Measurements from ENCODE around the gene NDEL1. TPM values are rescaled to one million over a fixed set of nuclear protein-coding genes. Genes with fewer than 3 reads are reported as not detected.

The NDEL1 gene
- total RNA-seq, 5 donors from 2014 or later (not counting 1 experiment from before 2014, with no cell fraction given): 83.4 to 241 (median 99.0) TPM

- Mint-ChIP-seq H3K4me1 (no peaks in the 10 kb centered on the region), H3K9me3 (no peaks in the 10 kb centered on the region), H3K27me3 (peaks cover 20 to 38% of the 10 kb centered on the region in 2 donors), H3K36me3 (no peaks in the 10 kb centered on the region), H3K4me3 (no peak overlapping the region), H3K27ac (no peak overlapping the region)
- H3K9me3 ChIP-seq: no peaks in the 10 kb centered on the region
- H3K27me3 ChIP-seq (replicated peaks in 1 of 2; ENCODE audit: control insufficient read depth in 2 of 2, extremely low read depth in 1 of 2, insufficient read depth in 2 of 2, low read length in 1 of 2): peaks cover 0 to 49% of the 10 kb centered on the region in 2 experiments
- ChIA-PET POLR2A (interaction anchor here in 1 of 2 donors (0.6 kb wide), 1 partner anchor 18 kb away, joined by 4 read pairs; no protein-coding TSS in a partner anchor), CTCF (no interaction called here)
- DNase-seq (no peak), ATAC-seq (replicated peaks in 1 of 4) (no peak)
- 80% methylated on average over 6 of the region's 11 CpGs for WGBS (ENCODE audit: insufficient coverage)
- H3K36me3 ChIP-seq (ENCODE audit: control insufficient read depth in 2 of 2, extremely low read depth in 1 of 2, insufficient read depth in 1 of 2, low read length in 1 of 2): no peaks in the 10 kb centered on the region
- no peak overlapping the region for H3K4me3 ChIP-seq (ENCODE audit: control insufficient read depth in 1 of 2, extremely low read depth in 1 of 2, low read length in 1 of 2)
- H3K4me1 ChIP-seq (ENCODE audit: control insufficient read depth in 1 of 2, extremely low read depth in 1 of 2, insufficient read depth in 2 of 2, low read length in 2 of 2): no peaks in the 10 kb centered on the region
- no peak overlapping the region for H3K27ac ChIP-seq (ENCODE audit: low read length)
Measured at GRCh38 chr17:8402921-8403536, 32.7 kb upstream of the NDEL1 start.

- DNase-seq: no peak
- Histone ChIP-seq H3K4me1 (ENCODE audit: control insufficient read depth in 1 of 2, extremely low read depth in 1 of 2, insufficient read depth in 2 of 2, low read length in 2 of 2) (peaks cover 0 to 4% of the 10 kb centered on the region in 2 experiments), H3K36me3 (ENCODE audit: control insufficient read depth in 2 of 2, extremely low read depth in 1 of 2, insufficient read depth in 1 of 2, low read length in 1 of 2) (no peaks in the 10 kb centered on the region), H3K27ac (ENCODE audit: low read length) (no peak overlapping the region), H3K27me3 (replicated peaks in 1 of 2; ENCODE audit: control insufficient read depth in 2 of 2, extremely low read depth in 1 of 2, insufficient read depth in 2 of 2, low read length in 1 of 2) (peaks cover 0 to 38% of the 10 kb centered on the region in 2 experiments), H3K9me3 (no peaks in the 10 kb centered on the region), H3K4me3 (ENCODE audit: control insufficient read depth in 1 of 2, extremely low read depth in 1 of 2, low read length in 1 of 2) (no peak overlapping the region)
- H3K36me3 Mint-ChIP-seq: no peaks in the 10 kb centered on the region
- peaks cover 5 to 7% (median 5%) of the 10 kb centered on the region in 3 donors for H3K4me1 Mint-ChIP-seq
- WGBS (ENCODE audit: insufficient coverage): 85% methylated on average over 9 of the region's 11 CpGs
- no peaks in the 10 kb centered on the region for H3K9me3 Mint-ChIP-seq
- POLR2A ChIA-PET: no interaction called here
- H3K4me3 Mint-ChIP-seq: no peak overlapping the region
- peaks cover 25 to 36% of the 10 kb centered on the region in 2 donors for H3K27me3 Mint-ChIP-seq
- no peak for ATAC-seq (replicated peaks in 1 of 4)
- CTCF ChIA-PET: interaction anchor here (0.5 to 0.7 kb wide), 2 partner anchors 381 to 1191 kb away, joined by 4 to 5 read pairs; no protein-coding TSS in a partner anchor
- no peak overlapping the region for H3K27ac Mint-ChIP-seq
Measured at GRCh38 chr17:8405499-8406016, 30.1 kb upstream of the NDEL1 start.

GRCh38 chr17:8406174-8406573 lies 29.5 kb upstream of the NDEL1 start:
- H3K4me3 ChIP-seq (ENCODE audit: control insufficient read depth in 1 of 2, extremely low read depth in 1 of 2, low read length in 1 of 2): no peak overlapping the region
- Mint-ChIP-seq H3K27me3 (peaks cover 20 to 30% of the 10 kb centered on the region in 2 donors), H3K27ac (no peak overlapping the region), H3K4me3 (no peak overlapping the region), H3K36me3 (no peaks in the 10 kb centered on the region), H3K4me1 (peaks cover 5 to 7% (median 6%) of the 10 kb centered on the region in 3 donors), H3K9me3 (no peaks in the 10 kb centered on the region)
- H3K9me3 ChIP-seq: no peaks in the 10 kb centered on the region
- H3K27ac ChIP-seq (ENCODE audit: low read length): no peak overlapping the region
- POLR2A ChIA-PET: no interaction called here
- ATAC-seq (replicated peaks in 1 of 4) (no peak), DNase-seq (no peak)
- CTCF ChIA-PET: interaction anchor here (0.5 to 0.7 kb wide), 2 partner anchors 381 to 1192 kb away, joined by 4 to 5 read pairs; no protein-coding TSS in a partner anchor
- H3K27me3 ChIP-seq (replicated peaks in 1 of 2; ENCODE audit: control insufficient read depth in 2 of 2, extremely low read depth in 1 of 2, insufficient read depth in 2 of 2, low read length in 1 of 2): peaks cover 0 to 38% of the 10 kb centered on the region in 2 experiments
- 56% methylated on average over 2 of the region's 2 CpGs for WGBS (ENCODE audit: insufficient coverage)
- no peaks in the 10 kb centered on the region for H3K36me3 ChIP-seq (ENCODE audit: control insufficient read depth in 2 of 2, extremely low read depth in 1 of 2, insufficient read depth in 1 of 2, low read length in 1 of 2)
- H3K4me1 ChIP-seq (ENCODE audit: control insufficient read depth in 1 of 2, extremely low read depth in 1 of 2, insufficient read depth in 2 of 2, low read length in 2 of 2): peaks cover 0 to 4% of the 10 kb centered on the region in 2 experiments

- no peak overlapping the region for H3K27ac ChIP-seq (ENCODE audit: low read length)
- peaks cover 0 to 9% of the 10 kb centered on the region in 2 experiments for H3K4me1 ChIP-seq (ENCODE audit: control insufficient read depth in 1 of 2, extremely low read depth in 1 of 2, insufficient read depth in 2 of 2, low read length in 2 of 2)
- no peaks in the 10 kb centered on the region for H3K36me3 ChIP-seq (ENCODE audit: control insufficient read depth in 2 of 2, extremely low read depth in 1 of 2, insufficient read depth in 1 of 2, low read length in 1 of 2)
- no peak for DNase-seq
- peaks cover 5 to 13% of the 10 kb centered on the region in 2 donors for H3K27me3 Mint-ChIP-seq
- no peaks in the 10 kb centered on the region for H3K9me3 Mint-ChIP-seq
- H3K27ac Mint-ChIP-seq: no peak overlapping the region
- ATAC-seq (replicated peaks in 1 of 4): no peak
- no peaks in the 10 kb centered on the region for H3K9me3 ChIP-seq
- H3K4me3 Mint-ChIP-seq: no peak overlapping the region
- 48% methylated on average over 11 of the region's 14 CpGs for WGBS (ENCODE audit: insufficient coverage)
- no peak overlapping the region for H3K4me3 ChIP-seq (ENCODE audit: control insufficient read depth in 1 of 2, extremely low read depth in 1 of 2, low read length in 1 of 2)
- ChIA-PET POLR2A (interaction anchor here in 1 of 2 donors (0.7 kb wide), 1 partner anchor 796 kb away, joined by 3 read pairs; no protein-coding TSS in a partner anchor), CTCF (interaction anchor here (0.5 to 1.9 kb wide), 3 partner anchors 22 to 338 kb away, joined by 3 to 6 read pairs (median 3); no protein-coding TSS in a partner anchor)
- no peaks in the 10 kb centered on the region for H3K36me3 Mint-ChIP-seq
- H3K4me1 Mint-ChIP-seq: peaks cover 7 to 13% (median 12%) of the 10 kb centered on the region in 3 donors
- H3K27me3 ChIP-seq (replicated peaks in 1 of 2; ENCODE audit: control insufficient read depth in 2 of 2, extremely low read depth in 1 of 2, insufficient read depth in 2 of 2, low read length in 1 of 2): peaks cover 0 to 32% of the 10 kb centered on the region in 2 experiments
Measured at GRCh38 chr17:8408371-8408770, 27.3 kb upstream of the NDEL1 start.

GRCh38 chr17:8409966-8410882 lies 25.5 kb upstream of the NDEL1 start:
- Histone ChIP-seq H3K9me3 (no peaks in the 10 kb centered on the region), H3K27me3 (replicated peaks in 1 of 2; ENCODE audit: control insufficient read depth in 2 of 2, extremely low read depth in 1 of 2, insufficient read depth in 2 of 2, low read length in 1 of 2) (peaks cover 0 to 32% of the 10 kb centered on the region in 2 experiments), H3K36me3 (ENCODE audit: control insufficient read depth in 2 of 2, extremely low read depth in 1 of 2, insufficient read depth in 1 of 2, low read length in 1 of 2) (no peaks in the 10 kb centered on the region), H3K4me1 (ENCODE audit: control insufficient read depth in 1 of 2, extremely low read depth in 1 of 2, insufficient read depth in 2 of 2, low read length in 2 of 2) (peaks cover 0 to 11% of the 10 kb centered on the region in 2 experiments), H3K4me3 (ENCODE audit: control insufficient read depth in 1 of 2, extremely low read depth in 1 of 2, low read length in 1 of 2) (no peak overlapping the region), H3K27ac (ENCODE audit: low read length) (no peak overlapping the region)
- ChIA-PET POLR2A (no interaction called here), CTCF (interaction anchor here (0.6 to 1.5 kb wide), 14 partner anchors 10 to 616 kb away, joined by 3 to 14 read pairs (median 4); partner anchors contain the start of gene NDEL1 (in 1 of the 2))
- 19% methylated on average over 15 of the region's 19 CpGs for WGBS (ENCODE audit: insufficient coverage)
- Mint-ChIP-seq H3K27me3 (peaks cover 5 to 10% of the 10 kb centered on the region in 2 donors), H3K27ac (no peak overlapping the region), H3K4me1 (peaks cover 7 to 16% (median 16%) of the 10 kb centered on the region in 3 donors), H3K9me3 (no peaks in the 10 kb centered on the region), H3K4me3 (no peak overlapping the region), H3K36me3 (no peaks in the 10 kb centered on the region)
- peak; percentile 18 to 90 (median 69) for DNase-seq
- ATAC-seq (replicated peaks in 1 of 4): peak; percentile 78 to 88 (median 80)

- H3K9me3 Mint-ChIP-seq: no peaks in the 10 kb centered on the region
- no peak for ATAC-seq (replicated peaks in 1 of 4)
- ChIA-PET POLR2A (no interaction called here), CTCF (interaction anchor here (1.0 to 1.5 kb wide), 7 partner anchors 9 to 587 kb away, joined by 3 to 14 read pairs (median 5); partner anchors contain the start of gene NDEL1 (in 1 of the 2))
- Histone ChIP-seq H3K4me3 (ENCODE audit: control insufficient read depth in 1 of 2, extremely low read depth in 1 of 2, low read length in 1 of 2) (no peak overlapping the region), H3K27me3 (replicated peaks in 1 of 2; ENCODE audit: control insufficient read depth in 2 of 2, extremely low read depth in 1 of 2, insufficient read depth in 2 of 2, low read length in 1 of 2) (peaks cover 0 to 32% of the 10 kb centered on the region in 2 experiments), H3K36me3 (ENCODE audit: control insufficient read depth in 2 of 2, extremely low read depth in 1 of 2, insufficient read depth in 1 of 2, low read length in 1 of 2) (no peaks in the 10 kb centered on the region), H3K4me1 (ENCODE audit: control insufficient read depth in 1 of 2, extremely low read depth in 1 of 2, insufficient read depth in 2 of 2, low read length in 2 of 2) (peaks cover 0 to 11% of the 10 kb centered on the region in 2 experiments), H3K9me3 (no peaks in the 10 kb centered on the region), H3K27ac (ENCODE audit: low read length) (no peak overlapping the region)
- H3K36me3 Mint-ChIP-seq: no peaks in the 10 kb centered on the region
- no peak overlapping the region for H3K27ac Mint-ChIP-seq
- WGBS (ENCODE audit: insufficient coverage): no CpG with 5 or more reads among the region's 1 CpG
- no peak overlapping the region for H3K4me3 Mint-ChIP-seq
- peaks cover 5 to 12% of the 10 kb centered on the region in 2 donors for H3K27me3 Mint-ChIP-seq
- H3K4me1 Mint-ChIP-seq: peaks cover 7 to 16% (median 16%) of the 10 kb centered on the region in 3 donors
- DNase-seq: no peak
Measured at GRCh38 chr17:8410883-8411238, 24.8 kb upstream of the NDEL1 start.

Data from T-cell (primary cell).